BJ (cell line): ENCODE measurements around the gene TACC2. TPM values are rescaled to one million over a fixed set of nuclear protein-coding genes. Genes with fewer than 3 reads are reported as not detected.

Experiments
- CTCF ChIA-PET: fragments of 350-600 bp; formaldehyde crosslinking; extraction: SDS; loops from one replicate; lab custom pipeline; 2021; ENCODE audit warnings: antibody characterized with exemption, inconsistent platforms; lab: Yijun Ruan, JAX
- POLR2A ChIA-PET: fragments of 300-600 bp; sonication (Branson Sonifier 250); formaldehyde crosslinking; extraction: SDS; loops from one replicate; lab custom pipeline; 2021; ENCODE audit warnings: antibody characterized with exemption; lab: Charles Lee
- DNase-seq: peaks from one replicate; pipeline ENCODE4 v3.0.0-alpha.2; 2011; ENCODE audit warnings: low read depth
- H3K27me3 ChIP-seq: 2 replicates; pipeline ENCODE4 v1.6.0; 2011; ENCODE audit warnings: low read length; ENCODE audit not compliant: control insufficient read depth, insufficient read depth
- H3K36me3 ChIP-seq: 2 replicates; pipeline ENCODE4 v1.5.1; 2011; ENCODE audit warnings: low read length; ENCODE audit not compliant: control insufficient read depth, insufficient read depth
- H3K4me3 ChIP-seq: 2 replicates; pipeline ENCODE4 v1.5.1; 2011; ENCODE audit warnings: low read depth, mild to moderate bottlenecking, control low read depth, low read length
- polyA plus RNA-seq: library from polyadenylated mRNA; depleted of rRNA; stranded (reverse); fragments of >200 nt; gene quantifications from 2 replicates; pipeline ENCODE4 v1.2.3, GENCODE V29; 2011
- TF ChIP-seq, protein P1 (sequence below): IDR thresholded peaks from 2 replicates; pipeline ENCODE4 v1.5.1; 2011; ENCODE audit warnings: low read depth, mild to moderate bottlenecking, control low read depth, inconsistent platforms, low read length, moderate library complexity; ENCODE audit not compliant: insufficient read depth

TACC2 gene
- polyA plus RNA-seq, 1 experiment = 10.4 TPM

DNA sequence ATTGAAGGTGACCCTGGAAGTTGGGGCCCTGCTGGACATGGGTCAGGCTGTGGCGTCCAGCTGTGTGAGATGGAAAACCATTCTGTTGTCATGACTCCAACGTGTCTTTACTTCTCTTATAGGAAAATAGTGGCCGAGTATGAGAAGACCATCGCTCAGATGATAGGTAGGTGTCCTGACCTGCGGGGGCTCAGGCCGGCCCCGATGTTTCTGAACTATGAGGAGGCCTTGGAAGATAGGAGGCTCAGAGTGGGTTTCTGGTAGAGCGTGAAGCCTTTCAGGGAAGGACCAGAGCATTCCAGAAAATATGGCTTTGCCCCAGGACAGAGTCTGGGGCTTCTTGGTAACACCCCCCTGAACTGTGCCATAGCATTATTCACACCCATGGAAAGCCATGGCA, 252.9 kb downstream of the TACC2 start:
- H3K4me3 ChIP-seq = no peak overlapping the region
- ChIA-PET CTCF (interaction anchor here (1.4 to 3.2 kb wide), 2 partner anchors 16 kb away, joined by 3 to 10 read pairs; no protein-coding TSS in a partner anchor), POLR2A (no interaction called here)
- no peak for DNase-seq
- TF ChIP-seq, protein P1, sequence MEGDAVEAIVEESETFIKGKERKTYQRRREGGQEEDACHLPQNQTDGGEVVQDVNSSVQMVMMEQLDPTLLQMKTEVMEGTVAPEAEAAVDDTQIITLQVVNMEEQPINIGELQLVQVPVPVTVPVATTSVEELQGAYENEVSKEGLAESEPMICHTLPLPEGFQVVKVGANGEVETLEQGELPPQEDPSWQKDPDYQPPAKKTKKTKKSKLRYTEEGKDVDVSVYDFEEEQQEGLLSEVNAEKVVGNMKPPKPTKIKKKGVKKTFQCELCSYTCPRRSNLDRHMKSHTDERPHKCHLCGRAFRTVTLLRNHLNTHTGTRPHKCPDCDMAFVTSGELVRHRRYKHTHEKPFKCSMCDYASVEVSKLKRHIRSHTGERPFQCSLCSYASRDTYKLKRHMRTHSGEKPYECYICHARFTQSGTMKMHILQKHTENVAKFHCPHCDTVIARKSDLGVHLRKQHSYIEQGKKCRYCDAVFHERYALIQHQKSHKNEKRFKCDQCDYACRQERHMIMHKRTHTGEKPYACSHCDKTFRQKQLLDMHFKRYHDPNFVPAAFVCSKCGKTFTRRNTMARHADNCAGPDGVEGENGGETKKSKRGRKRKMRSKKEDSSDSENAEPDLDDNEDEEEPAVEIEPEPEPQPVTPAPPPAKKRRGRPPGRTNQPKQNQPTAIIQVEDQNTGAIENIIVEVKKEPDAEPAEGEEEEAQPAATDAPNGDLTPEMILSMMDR = no peak
- no peaks in the 10 kb centered on the region for H3K27me3 ChIP-seq
- H3K36me3 ChIP-seq = no peaks in the 10 kb centered on the region

DNA sequence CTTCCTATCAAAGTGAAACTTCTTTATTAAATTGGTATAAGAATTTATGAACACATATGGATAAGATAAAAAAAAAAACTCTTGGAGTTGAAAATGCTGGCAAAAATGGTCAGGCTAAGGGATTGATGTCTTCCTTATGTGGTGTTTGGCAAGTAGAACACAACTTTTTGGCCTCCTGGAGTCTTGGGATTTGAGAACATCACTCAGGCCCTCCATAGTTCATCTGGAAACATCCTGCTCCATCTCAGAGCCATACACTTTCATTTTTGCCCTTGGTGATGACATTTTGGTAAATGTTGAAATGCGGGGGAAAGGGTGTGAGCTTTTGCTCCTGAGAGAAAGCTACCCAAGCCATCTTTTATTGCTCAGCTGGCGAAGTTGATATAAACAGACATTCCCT, 254.6 kb downstream of the TACC2 start:
- POLR2A ChIA-PET = no interaction called here
- TF ChIP-seq, protein P1 = no peak
- H3K4me3 ChIP-seq = no peak overlapping the region
- H3K27me3 ChIP-seq = no peaks in the 10 kb centered on the region
- CTCF ChIA-PET = interaction anchor here (1.1 to 1.8 kb wide), 2 partner anchors 8 to 24 kb away, joined by 4 to 5 read pairs; no protein-coding TSS in a partner anchor
- no peak for DNase-seq
- H3K36me3 ChIP-seq = no peaks in the 10 kb centered on the region

DNA sequence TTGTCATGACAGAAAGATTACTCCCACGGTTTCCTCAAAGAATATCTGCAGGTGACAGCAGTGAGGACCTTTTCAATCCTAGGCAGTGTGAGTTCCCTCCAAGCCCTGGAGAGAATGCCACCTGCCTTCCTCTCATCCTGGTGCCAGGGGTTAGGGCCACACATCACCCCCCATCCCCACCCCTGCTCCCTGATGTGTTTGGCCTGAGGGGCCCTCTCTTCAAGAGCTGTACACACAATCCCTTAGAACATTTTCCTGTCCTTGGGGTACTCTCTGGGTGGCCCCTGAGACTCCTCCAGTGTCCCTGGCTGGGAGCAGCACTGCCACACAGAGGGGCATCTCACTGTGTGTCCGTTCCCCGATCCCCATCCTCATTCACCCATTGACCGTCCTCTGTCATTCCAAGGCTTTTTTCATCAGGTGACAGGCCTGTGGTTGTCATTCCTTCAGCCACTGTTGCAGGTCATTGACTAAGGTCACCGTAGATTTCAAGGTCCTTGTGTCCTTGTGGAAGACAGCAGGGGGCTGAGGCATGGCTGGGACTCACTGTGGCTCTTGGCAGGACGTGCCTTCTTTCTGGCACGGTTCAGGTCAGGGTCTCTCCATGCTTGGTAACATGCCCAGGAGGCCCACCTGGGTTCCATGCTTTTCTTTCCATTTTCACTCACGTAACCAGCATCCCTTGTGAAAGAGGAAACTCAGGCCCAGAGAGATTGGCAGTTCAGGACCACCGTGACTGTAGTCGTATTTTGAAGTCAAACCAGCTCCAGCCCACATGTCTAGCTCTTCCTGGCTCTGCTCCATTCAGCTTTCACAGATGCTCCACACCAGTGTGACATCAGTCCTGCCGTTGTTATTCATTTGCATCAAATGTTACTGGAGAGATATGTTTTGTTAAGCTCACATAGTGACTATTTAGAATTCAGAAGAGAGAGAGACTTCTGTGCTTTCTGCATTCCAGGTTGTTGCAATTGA, 255.3 kb downstream of the TACC2 start:
- Histone ChIP-seq H3K4me3 (no peak overlapping the region), H3K27me3 (no peaks in the 10 kb centered on the region), H3K36me3 (peaks cover 1% of the 10 kb centered on the region; the same call in 1 of the 2 replicates)
- ChIA-PET CTCF (interaction anchor here (1.5 to 1.8 kb wide), 2 partner anchors 23 to 102 kb away, joined by 4 to 5 read pairs; no protein-coding TSS in a partner anchor), POLR2A (no interaction called here)
- no peak for DNase-seq
- TF ChIP-seq, protein P1 = no peak

DNA sequence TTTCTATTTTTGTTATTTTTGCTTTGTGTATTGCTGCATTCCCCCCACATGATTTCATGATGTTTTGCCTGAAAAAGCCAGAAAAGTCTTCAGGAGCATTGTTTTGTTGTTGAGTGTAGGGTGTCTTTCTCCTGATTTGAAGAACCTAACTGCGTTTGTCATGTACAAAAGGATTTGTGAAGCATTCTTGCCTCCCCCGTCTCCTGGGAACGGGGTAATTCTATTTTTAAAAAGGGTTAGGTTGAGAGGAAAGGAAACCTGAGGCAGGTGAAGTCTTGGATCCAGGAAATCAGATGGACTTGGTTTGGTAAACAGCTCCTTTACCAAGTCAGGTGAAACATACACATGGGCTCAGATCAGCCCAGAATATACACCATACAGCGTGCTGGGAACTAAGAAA, 256.2 kb downstream of the TACC2 start:
- CTCF ChIA-PET = interaction anchor here (0.6 to 1.5 kb wide), 2 partner anchors 102 to 628 kb away, joined by 3 to 4 read pairs; no protein-coding TSS in a partner anchor
- no peak for DNase-seq
- TF ChIP-seq, protein P1 = no peak
- POLR2A ChIA-PET = no interaction called here
- Histone ChIP-seq H3K27me3 (no peaks in the 10 kb centered on the region), H3K36me3 (peaks cover 2% of the 10 kb centered on the region; the same call in 1 of the 2 replicates), H3K4me3 (no peak overlapping the region)

DNA sequence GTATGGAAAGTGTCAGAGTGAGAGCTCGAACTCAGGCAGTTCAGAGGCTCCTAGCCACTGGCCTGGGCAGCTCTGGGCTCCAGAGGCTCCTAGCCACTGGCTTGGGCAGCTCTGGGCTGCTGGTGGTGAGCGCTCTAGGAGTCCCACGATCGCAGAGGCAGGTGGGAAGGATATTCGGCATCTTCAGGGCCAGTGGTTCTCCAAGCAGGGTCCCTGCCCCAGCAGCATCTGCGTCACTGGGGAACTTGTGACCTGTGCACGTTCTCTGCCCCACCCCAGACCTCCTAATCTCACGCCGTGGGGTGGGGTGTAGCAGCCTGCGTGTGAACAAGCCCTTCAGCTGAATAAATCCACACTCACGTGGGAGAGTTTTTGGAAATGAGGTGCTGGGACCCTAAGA, 256.9 kb downstream of the TACC2 start:
- TF ChIP-seq, protein P1 = no peak
- peaks cover 2% of the 10 kb centered on the region; the same call in 1 of the 2 replicates for H3K36me3 ChIP-seq
- H3K27me3 ChIP-seq = no peaks in the 10 kb centered on the region
- no peak for DNase-seq
- CTCF ChIA-PET = interaction anchor here (0.6 to 1.5 kb wide), 4 partner anchors 22 to 627 kb away, joined by 3 to 4 read pairs (median 3); no protein-coding TSS in a partner anchor
- H3K4me3 ChIP-seq = no peak overlapping the region
- POLR2A ChIA-PET = no interaction called here
